M059J (cell line): ENCODE measurements around the gene RYR3. TPM values are rescaled to one million over a fixed set of nuclear protein-coding genes. Genes with fewer than 3 reads are reported as not detected.
"Not testable (repeated sequence)": the region's sequence is repeated elsewhere in the genome, so short reads cannot be mapped to it uniquely, and the experiment has no call there.

ENCODE experiments used
- DNase-seq: peaks from one replicate; pipeline ENCODE4 v3.0.0-alpha.2; 2012; ENCODE audit warnings: low read depth
- total RNA-seq: library from RNA; depleted of rRNA; stranded (reverse); fragments of >200 nt; shearing (Covaris generic); gene quantifications from 2 replicates; pipeline ENCODE4 v1.2.3, GENCODE V29; 2014

The RYR3 gene
- total RNA-seq, 1 experiment from 2014 or later = not detected

DNA sequence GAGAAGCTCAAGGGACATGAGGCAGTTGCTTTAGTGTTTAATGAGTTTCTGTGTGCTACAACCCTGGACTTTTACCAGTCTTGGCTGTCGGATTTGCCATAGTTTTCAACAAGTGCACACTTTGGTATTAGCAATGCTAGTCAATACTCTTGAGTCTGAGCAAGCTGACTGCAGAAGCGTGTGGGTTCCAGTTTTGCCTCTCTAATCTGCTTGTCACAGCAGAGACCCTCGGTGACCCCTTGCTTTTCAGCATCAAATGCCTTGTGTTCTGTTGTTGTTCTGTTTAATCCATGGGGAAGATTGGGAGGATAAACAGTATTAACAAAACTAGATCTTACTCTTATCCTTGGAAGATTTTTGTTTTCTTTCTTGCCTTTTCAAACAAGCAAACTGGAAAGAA lies 463.2 kb downstream of the RYR3 start:
- DNase-seq = no peak

DNA sequence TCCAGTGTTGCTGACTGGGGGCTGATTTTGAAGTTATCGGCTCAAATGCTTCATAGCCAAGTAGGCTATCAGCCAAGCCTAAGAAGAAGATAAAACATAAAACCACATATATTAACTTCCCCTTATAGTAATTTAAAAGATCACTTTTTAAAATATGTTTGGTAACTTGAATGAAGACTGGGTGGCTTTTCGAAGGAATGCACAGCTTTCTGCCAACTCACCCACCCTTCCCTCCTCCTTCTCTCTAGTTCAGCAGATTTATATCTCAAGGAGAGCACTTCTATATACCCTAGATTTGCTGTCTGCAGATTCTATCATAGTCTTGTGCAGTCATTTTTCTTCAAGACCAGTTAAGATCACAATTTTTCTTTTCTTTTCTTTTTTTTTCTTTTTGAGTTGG lies 468.1 kb downstream of the RYR3 start:
- DNase-seq = no peak

DNA sequence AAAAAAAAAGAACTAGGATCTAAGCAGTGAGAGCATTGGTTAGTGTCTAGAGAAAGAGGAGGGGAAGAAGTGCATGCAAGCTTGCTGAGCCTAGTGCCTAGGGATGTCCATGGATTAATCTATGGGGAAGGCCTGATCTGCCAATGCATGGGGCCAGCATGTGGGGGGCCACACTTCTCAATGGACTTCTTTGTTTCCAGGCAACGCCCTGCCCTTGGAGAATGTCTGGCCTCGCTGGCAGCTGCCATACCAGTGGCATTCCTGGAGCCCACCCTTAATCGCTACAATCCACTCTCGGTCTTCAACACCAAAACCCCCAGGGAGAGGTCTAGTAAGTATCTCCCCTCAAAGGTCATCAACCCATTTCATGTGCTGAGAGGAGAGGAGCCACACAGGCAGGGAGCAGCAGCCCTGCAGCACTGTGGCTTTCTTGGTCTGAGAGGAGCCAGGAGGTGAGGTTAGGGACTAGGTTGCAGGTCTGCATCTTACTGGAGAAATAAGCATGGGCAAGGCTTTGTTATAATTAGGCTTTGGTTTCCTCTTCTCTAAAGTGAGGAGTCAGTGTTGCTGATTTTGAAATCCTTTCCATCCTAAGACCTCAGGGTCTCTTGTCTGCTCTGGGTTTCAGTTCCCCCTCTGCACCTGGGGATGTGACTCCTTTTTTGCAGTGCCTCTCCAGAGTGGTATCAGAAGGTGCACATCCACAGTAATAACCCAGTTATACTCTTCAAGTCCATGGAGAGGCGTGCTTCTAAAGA lies 469.4 kb downstream of the RYR3 start:
- DNase-seq = no peak

DNA sequence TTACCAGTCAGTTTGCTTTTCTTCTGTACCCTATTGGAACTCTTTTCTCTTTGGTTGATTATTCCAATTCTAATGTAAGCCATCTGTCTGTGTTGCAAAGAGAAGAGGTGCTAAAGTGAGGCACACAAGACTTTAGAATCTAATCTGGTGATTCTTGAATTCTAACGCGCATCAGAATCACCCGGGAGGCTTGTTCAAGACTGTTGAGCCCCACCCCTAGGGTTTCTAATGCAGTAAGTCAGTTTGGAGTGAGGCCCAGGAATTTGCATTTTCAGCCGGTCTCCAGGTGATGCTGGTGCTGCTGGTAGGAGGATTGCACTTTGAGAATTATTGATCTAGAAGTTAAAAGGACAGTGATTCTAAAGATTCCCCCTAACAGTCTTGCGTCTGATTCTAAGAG lies 472.2 kb downstream of the RYR3 start:
- no peak for DNase-seq

DNA sequence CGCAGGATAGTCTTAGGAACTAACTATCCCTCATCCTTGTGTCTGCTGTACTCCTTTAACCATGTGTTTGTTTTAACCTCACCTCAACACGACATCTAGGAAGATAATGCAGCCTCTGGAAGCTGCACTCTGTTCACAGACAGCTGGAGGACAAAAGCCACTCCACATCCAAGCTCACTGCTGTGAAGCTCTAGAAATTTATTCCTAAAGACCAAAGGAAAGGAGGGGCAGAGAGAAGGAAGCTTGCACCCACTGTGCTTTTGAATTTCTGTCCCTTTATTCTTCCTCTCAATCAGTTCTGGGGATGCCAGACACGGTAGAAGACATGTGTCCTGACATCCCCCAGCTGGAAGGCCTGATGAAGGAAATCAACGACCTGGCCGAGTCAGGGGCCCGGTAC lies 474.6 kb downstream of the RYR3 start:
- no peak for DNase-seq

DNA sequence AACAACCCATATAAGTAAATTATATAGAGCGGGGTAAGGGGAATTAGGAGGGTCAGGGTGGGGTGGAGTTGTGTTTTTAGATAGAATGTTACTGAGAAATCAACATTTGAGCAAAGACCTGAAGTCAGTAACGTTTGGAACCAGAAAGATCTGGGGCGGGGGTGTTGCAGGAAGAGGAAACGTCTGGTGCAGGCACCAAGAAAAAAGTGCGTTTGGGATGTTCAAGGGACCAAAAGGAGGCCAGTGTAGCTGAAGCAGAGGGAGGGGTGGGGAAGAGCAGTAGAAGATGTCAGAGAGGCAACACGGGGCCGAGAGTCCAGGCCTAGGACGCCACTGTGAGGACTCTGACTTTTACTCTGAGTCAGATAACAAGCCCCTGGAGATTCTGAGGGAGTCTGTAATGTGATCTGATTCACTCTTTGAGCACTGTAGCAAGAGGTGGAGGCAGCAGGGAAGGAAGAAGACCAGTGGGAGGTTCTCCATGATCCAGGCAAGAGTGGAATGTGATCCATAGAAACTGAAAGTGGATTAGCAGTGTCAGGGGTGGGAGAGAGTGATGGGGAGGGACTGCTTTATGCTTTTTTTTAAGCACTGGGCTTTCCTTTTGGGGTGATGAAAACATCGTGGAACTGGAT lies 478.3 kb downstream of the RYR3 start:
- DNase-seq = peak; percentile 53

DNA sequence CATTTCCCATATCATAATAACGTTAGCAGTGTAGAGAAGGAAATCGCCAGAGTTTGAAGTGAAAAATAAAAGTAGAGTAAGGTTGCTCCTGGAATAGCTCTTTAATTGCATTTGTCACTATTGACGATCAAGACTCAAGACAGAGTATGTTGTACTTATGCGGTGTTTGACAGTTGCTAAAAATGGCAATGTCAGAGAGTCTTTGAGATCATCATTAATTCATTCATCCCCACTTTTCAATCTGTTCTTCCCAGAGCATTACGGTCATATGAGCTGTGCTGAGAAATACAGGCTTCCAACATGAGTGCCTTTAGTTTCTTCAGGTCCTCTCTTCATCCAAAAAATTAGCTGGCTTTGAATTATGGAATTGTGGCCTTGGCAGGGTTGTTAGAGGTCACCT lies 483.7 kb downstream of the RYR3 start:
- DNase-seq = no peak

DNA sequence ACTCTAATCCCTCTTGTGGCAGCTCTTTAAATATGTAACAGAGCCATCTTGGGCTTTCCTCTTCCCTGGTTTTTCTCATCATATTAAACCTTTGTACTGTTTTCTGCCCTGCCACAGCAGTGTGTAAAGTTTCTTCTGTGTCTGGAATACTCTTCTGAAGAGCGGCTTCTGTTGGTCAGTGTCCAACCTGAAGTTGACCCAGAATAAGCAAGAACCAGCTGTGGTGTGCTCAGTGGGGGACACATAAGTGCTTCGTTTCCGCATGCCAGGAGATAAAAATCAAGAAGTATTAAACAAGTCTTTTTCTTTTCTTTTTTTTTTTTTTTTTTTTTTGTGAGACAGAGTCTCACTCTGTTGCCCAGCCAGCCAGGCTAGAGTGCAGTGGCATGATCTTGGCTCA lies 484.3 kb downstream of the RYR3 start:
- no peak for DNase-seq

DNA sequence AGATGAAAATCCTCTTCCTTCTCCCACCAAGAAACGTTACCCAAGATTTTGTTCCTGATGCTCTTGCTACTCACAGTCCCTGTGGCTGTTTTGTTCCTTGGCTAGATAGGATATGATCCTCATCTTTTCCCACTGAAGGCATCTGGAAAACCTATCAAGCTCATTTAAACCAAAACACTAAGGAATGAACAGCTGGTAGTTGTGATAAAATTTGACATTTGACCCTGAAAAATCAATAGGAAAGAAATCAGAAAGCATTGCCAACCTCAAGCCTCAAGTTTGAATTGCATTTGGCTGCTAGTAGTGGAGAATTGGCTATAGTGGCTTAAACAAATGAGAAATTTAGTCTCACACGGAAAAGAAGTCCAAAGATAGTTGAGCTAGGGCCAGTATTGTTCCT lies 486.9 kb downstream of the RYR3 start:
- DNase-seq = no peak

DNA sequence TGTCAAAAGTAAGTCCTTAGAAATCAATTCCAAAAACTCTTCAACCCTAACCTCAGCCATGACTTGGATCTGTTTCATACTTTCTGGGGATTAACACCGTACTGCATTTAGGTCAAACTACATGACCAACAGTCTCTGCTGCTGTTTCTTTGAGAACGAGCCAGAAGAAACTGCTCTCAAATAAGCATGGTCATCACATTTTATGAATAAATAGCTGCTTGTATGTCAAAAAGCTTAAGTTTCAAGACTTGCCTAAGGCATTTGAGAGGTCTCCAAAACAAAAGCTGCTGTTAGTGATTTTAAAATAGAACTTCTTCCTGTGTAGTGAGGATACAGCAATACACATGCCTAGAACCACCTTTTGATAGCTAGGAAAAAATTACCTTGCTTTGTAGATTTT lies 491.2 kb downstream of the RYR3 start:
- peak; percentile 53 for DNase-seq

DNA sequence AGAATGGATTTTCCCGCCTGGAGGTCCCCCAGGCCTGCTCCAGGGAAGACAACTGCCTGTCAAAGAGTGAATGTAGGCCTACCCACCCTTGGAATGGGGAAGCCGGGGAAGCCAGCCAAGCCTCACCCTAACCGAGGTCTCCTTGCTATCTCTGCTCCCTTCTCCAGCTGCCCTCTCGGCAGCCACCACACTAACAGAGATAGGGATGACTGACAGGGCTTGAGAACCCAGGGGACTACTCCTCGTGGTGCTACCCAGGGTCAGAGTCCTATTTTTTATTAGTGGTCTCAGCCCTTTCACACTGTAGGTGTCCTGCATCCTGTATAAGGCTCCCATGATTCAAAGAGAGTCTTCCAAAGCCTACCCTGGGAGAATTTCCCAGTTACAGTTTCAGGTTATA lies 496.9 kb downstream of the RYR3 start:
- no peak for DNase-seq

DNA sequence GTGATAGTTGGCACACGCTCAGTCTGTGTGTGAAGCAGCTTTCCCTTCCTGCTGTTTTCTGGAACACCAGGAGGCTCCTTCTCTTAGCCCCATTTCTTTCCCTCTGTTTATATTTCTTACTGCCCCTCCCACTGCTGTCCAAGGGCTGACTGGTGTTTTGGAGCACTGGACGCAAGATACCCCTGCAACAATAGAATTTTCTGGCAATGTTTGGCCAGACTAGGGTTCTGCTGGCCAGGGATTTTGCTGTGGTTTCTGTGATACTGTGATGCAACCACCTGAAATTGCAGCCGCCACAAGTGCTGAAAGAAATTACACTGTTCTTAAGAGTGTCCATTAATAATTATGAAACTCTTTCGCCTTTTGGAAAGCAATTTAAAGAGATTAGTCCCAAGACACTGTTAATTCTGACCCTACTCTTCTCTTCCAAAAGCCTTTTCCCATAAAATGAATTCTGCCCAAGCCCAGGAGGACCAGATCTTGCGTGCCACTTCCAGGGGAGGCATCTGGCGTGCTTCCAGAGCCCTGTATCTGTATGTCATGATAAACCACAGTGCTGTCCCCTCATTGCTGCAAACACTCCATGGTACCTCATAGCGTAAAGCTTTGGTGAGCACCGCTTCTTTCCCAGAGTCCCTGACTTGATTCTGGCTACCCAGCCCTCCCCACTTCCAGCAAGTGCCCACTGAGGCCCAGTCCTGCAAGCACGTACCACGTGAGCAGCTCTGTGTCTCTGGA lies 498.1 kb downstream of the RYR3 start:
- DNase-seq = peak; percentile 7

DNA sequence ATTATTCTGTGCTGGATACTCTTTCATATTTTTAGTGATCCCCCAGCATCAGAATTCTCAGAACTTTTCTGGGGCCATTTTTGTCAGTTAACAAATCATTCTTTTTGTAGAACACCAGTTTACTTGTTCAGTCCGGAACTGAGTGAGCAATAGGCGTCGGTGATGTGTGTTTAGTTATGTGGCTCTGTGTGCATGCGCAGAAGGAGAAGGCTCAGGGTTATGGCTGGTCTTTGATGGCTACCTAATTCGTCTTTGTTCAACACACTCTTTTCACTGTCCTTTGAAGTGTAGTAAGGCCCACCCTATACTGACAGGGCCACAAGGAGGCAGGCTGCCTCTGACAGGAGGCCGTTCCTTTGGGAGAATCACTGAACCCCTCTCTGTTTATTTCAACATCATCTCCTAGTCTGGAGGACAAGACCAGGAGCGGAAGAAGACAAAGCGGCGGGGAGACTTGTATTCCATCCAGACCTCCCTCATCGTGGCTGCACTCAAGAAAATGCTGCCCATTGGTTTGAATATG lies 499.4 kb downstream of the RYR3 start:
- DNase-seq = no peak

DNA sequence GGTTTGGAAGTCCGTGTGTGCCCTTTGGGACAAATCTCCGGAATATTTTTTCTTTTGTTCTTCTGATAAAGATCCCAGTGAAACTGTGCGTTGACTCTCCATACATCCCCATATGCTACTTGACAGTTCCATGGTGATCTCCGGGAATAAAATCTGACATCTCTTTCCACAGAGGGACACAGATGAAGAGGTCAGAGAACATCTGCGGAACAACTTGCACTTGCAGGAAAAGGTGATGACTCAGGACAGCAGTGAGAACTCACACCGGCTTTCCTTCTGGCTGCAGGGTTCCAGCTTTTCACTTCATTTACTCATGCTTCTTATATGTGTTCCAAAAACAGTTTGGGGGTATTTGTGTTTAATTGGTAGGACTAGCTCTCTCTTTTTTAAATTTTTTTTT lies 500.0 kb downstream of the RYR3 start:
- no peak for DNase-seq

DNA sequence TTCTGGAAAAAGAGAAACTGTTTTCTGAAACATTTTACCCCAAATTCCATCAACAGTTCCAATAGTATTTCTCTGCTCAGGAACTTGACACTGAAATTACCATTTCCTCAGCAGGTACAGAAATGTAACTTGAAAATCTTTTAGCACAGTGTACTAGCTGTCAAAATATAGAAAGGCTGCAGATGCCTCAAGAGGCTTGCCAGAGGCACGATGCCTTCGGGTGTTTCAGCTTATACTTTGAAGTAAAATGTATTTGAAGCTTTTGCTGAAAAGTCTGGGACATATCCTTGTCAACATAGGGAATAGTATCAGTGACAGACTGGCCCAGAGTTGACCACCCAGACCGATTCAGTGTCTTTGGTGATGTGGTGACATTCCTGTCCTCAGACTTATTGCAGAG lies 503.1 kb downstream of the RYR3 start:
- DNase-seq = no peak

DNA sequence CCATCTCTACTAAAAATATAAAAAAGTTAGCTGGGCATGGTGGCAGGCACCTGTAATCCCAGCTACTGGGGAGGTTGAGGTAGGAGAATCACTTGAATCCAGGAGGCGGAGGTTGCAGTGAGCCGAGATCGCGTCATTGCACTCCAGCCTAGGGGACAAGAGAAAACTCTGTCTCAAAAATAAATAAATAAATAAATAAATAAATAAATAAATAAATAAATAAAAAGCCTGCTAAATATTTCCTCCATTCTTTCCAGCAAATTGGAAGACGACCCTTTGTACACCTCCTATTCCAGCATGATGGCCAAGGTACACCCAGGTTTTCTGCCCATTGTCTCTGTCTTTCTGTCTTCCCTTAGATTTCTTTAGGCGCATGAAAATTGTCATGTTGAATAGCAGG lies 508.7 kb downstream of the RYR3 start:
- DNase-seq = not testable (repeated sequence)

DNA sequence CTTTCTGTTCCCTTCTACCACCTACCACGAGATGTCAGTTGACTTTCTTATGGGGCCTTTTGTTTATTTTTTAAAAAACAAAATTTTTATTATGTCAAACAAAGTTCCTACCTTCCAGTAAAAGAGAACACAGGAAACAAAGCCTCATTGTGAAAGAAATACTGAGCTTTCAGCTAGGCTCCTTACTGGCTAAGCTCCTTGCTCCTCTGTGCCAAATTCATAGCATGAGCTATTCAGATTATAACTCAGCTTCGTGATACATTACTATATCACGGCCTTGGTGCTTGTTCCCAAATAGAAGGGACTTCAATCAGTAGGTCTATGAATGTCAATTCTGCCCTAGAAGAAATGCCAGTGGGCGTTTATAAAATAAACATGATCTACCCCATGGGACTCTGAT lies 511.7 kb downstream of the RYR3 start:
- no peak for DNase-seq

DNA sequence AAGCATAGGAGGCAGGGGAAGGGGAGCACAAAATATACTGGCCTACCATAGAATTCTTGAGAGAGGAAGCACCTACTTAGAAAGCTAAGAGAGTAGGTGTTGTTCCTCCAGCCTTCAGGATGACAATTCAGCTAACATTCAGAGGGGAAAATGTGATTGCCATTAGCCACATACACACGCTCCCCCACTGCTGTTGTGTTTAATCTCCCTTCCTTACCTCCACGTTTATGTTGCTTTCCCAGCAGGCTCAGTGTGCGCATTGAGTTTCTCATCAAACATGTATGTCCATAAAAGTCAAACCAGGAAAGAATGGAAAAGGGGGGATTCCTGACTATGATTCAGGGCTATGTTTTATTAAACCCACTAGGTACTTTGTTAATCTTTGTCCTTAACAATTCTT lies 512.4 kb downstream of the RYR3 start:
- DNase-seq = no peak

DNA sequence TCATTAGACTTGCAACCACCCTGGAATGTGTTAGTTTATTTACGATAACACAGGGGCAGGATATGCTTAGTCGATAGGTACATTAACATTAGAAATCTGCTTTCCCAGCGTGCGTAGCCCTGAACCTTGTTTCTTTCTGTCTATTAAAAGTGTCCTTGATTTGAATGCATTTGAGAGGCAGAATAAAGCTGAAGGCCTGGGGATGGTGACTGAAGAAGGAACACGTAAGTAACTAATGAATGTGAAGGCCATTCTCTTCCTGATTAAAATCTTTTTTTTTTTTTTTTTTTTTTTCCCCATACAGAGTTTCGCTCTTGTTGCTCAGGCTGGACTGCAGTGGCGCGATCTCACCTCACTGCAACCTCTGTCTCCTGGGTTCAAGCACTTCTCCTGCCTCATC lies 514.7 kb downstream of the RYR3 start:
- DNase-seq = no peak

DNA sequence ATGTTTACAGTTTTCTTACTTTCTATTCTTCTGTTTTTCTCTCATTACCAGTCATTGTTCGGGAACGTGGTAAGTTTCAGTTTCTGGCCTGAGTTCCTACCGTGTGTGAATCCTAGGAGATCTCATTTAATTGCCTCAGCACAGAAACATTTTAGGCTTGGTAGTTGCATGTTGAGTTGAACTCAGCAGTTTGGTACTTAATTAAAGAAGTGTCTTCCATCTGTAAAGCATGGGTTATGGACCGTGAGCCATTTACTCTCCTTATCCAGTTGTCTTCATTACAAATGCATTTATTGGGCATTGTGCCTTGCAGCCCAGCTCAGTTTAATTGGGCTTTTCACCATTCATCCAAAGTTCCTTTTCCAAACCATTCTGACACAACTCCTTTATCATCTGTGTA lies 515.4 kb downstream of the RYR3 start:
- peak; percentile 40 for DNase-seq

DNA sequence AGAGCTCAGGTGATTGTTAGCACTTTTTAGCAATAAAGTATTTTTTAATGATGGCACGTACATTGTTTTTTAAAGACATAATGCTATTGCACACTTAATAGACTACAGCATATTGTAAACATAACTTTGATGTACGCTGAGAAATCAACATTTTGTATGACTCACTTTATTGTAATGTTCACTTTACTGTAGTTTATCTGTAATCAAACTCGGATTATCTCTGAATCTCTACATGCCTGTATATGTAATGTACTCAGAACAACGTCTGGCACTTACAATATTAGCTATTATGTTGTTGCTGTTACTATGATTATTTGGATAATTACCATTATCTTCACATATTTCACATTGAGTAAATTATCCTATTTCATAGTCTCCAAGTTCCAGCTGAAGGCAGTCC lies 519.6 kb downstream of the RYR3 start:
- DNase-seq = no peak

DNA sequence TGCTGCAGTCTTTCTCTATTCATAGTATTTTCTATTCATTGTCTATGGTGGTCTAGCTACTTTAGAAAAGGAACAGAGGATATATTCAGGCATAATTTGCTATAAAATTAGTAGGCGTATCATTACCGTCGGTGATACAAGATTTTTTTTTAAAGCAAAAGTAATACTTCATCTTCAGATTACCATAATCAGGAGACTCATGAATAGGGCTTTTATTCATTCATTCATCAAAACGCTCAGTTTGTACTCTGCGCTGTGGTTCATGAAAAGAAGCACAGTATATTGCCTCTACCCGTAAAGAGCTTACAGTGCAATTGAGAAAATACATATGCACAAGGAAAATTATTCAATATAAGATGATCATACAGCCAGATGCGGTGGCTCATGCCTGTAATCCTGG lies 520.9 kb downstream of the RYR3 start:
- DNase-seq = no peak
